Common myeloid progenitor, CD34-positive (primary cell): ENCODE measurements around the gene TUBB1.

Experiments
- CTCF ChIA-PET: fragments of 350-600 bp; sonication (Branson Sonifier 250); formaldehyde crosslinking; loops from one replicate; lab custom pipeline; 2021; ENCODE audit warnings: antibody characterized with exemption; lab: Charles Lee
- POLR2A ChIA-PET: fragments of 350-600 bp; sonication (Branson Sonifier 250); formaldehyde crosslinking; loops from one replicate; lab custom pipeline; 2021; ENCODE audit warnings: antibody characterized with exemption; lab: Charles Lee
- DNase-seq, 3 donors: peaks; one replicate each; pipeline versions ENCODE4 v3.0.0 to v3.0.0-alpha.2; 2013
- H3K27ac ChIP-seq, 2 experiments: 1 replicate in 1 of 2; 2 replicates in 1 of 2; pipeline ENCODE4 v1.7.0; 2013; ENCODE audit warnings: inconsistent platforms in 2 of 2, low read length in 2 of 2, mild to moderate bottlenecking in 2 of 2, low read depth in 1 of 2, moderate library complexity in 1 of 2; ENCODE audit not compliant: severe bottlenecking in 2 of 2, insufficient read depth in 1 of 2, poor library complexity in 1 of 2
- H3K27me3 ChIP-seq, 5 experiments: replicated peaks in 2 of 5; 1 replicate in 3 of 5; 2 replicates in 2 of 5; pipeline versions ENCODE4 v1.6.1 to v1.7.0; 2013; ENCODE audit warnings: low read length in 4 of 5, mild to moderate bottlenecking in 2 of 5, moderate library complexity in 2 of 5, inconsistent platforms in 1 of 5; ENCODE audit not compliant: insufficient read depth in 5 of 5, control insufficient read depth in 4 of 5
- H3K36me3 ChIP-seq, 4 experiments: 1 replicate in 2 of 4; 2 replicates in 2 of 4; pipeline versions ENCODE4 v1.6.1 to v1.7.0; 2013; ENCODE audit warnings: low read length in 3 of 4, control low read depth in 1 of 4, mild to moderate bottlenecking in 1 of 4; ENCODE audit not compliant: control insufficient read depth in 4 of 4, insufficient read depth in 4 of 4
- H3K4me1 ChIP-seq, 4 experiments: 1 replicate in 3 of 4; 2 replicates in 1 of 4; pipeline versions ENCODE4 v1.6.1 to v1.7.1; 2013; ENCODE audit warnings: low read length in 3 of 4, mild to moderate bottlenecking in 3 of 4, control low read depth in 1 of 4, inconsistent platforms in 1 of 4, moderate library complexity in 1 of 4; ENCODE audit not compliant: control insufficient read depth in 4 of 4, insufficient read depth in 4 of 4; ENCODE audit errors: control extremely low read depth in 1 of 4
- H3K4me3 ChIP-seq, 7 experiments: 1 replicate in 4 of 7; 2 replicates in 3 of 7; pipeline versions ENCODE4 v1.5.1 to v1.7.0; 2013; ENCODE audit warnings: mild to moderate bottlenecking in 7 of 7, low read length in 6 of 7, moderate library complexity in 6 of 7, inconsistent platforms in 2 of 7, low read depth in 2 of 7, control low read depth in 1 of 7; ENCODE audit not compliant: insufficient read depth in 4 of 7, control insufficient read depth in 1 of 7; ENCODE audit errors: extremely low read depth in 1 of 7
- H3K9me3 ChIP-seq, 5 experiments: 1 replicate in 4 of 5; 2 replicates in 1 of 5; pipeline versions ENCODE4 v1.6.1 to v1.7.1; 2013; ENCODE audit warnings: low read length in 4 of 5, mild to moderate bottlenecking in 2 of 5, inconsistent platforms in 1 of 5, low read depth in 1 of 5, moderate library complexity in 1 of 5; ENCODE audit not compliant: control insufficient read depth in 4 of 5, insufficient read depth in 2 of 5; ENCODE audit errors: control extremely low read depth in 1 of 5
- whole genome bisulfite sequencing: methylation state at CpG from one replicate; pipeline ENCODE4 v1.1.5; 2013; ENCODE audit not compliant: insufficient coverage; 5-methylcytosine and 5-hydroxymethylcytosine counted together

The TUBB1 gene

DNA sequence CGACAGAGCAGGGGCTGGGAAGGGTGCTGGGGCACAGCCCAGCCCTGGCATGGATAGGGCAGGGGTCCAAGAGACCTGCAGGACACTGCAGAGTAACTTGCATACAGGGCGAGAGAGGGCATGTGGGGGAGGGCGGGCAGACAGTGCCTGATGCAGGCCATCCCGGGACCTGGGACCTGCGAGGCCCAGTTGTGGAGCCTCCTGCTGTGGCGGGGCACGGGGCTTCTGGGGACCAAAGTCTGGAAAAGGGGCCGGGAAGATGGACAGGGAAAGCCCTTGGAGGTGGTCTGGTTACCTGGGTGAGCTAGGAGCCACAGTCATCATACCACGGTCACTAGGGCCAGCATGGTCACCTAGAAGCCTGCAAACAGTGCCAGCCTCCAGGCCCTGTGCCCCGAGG is 412 bp upstream of the TUBB1 start:
- Histone ChIP-seq H3K27ac (peak overlapping the region in 1 of 2 experiments; percentile 11), H3K36me3 (peaks cover 0 to 12% (median 11%) of the 10 kb centered on the region in 4 experiments), H3K4me1 (peaks cover 11 to 64% (median 52%) of the 10 kb centered on the region in 4 experiments), H3K4me3 (peak overlapping the region in 1 of 7 experiments; percentile 3), H3K27me3 (no peaks in the 10 kb centered on the region), H3K9me3 (no peaks in the 10 kb centered on the region)
- ChIA-PET POLR2A (interaction anchor here (0.7 kb wide), 1 partner anchor 20 kb away, joined by 4 read pairs; no protein-coding TSS in a partner anchor), CTCF (interaction anchor here (0.7 to 1.7 kb wide), 6 partner anchors 9 to 22 kb away, joined by 3 to 4 read pairs (median 3); partner anchors contain the start of gene ATP5F1E)
- 86% methylated on average over 8 of the region's 10 CpGs for WGBS
- no peak for DNase-seq

DNA sequence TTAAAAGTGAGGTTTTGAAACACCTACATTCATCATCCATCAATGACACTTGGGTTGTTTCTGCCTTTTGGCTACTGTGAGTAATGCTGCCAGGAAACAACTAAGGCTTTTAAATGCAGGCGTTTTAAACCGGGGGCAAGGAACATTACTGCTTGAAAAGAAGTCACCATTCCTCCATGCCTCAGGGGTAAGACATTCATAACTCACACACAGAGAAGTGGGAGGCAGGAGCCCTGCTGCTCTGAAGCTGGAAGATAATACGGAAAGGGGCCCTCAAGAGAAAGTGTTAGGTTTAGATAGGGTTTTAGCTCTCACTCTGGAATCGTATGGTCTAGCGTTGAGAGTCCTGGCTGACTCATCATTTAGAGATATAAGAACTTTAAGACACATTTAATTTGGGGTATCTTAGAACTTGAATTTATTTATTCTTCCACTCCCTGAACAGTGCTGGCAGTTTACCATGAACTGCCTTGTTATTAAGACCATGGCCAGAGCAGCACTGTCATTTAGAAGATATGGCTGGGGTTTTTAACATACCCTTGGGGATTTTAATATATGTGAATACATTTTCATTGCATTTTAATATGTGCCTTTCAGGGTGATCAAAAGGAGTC is 1.8 kb downstream of the TUBB1 start:
- POLR2A ChIA-PET: no interaction called here
- Histone ChIP-seq H3K9me3 (no peaks in the 10 kb centered on the region), H3K36me3 (peaks cover 9 to 33% (median 30%) of the 10 kb centered on the region in 4 experiments), H3K27me3 (no peaks in the 10 kb centered on the region), H3K27ac (peak overlapping the region in 1 of 2 experiments; percentile 71), H3K4me1 (peaks cover 9 to 42% (median 32%) of the 10 kb centered on the region in 4 experiments), H3K4me3 (peak overlapping the region in 1 of 7 experiments; percentile 39)
- WGBS: no CpG with 5 or more reads among the region's 5 CpGs
- CTCF ChIA-PET: interaction anchor here (0.7 kb wide), 1 partner anchor 54 kb away, joined by 3 read pairs; no protein-coding TSS in a partner anchor
- DNase-seq: peak; percentile 56 to 78 (median 62)

DNA sequence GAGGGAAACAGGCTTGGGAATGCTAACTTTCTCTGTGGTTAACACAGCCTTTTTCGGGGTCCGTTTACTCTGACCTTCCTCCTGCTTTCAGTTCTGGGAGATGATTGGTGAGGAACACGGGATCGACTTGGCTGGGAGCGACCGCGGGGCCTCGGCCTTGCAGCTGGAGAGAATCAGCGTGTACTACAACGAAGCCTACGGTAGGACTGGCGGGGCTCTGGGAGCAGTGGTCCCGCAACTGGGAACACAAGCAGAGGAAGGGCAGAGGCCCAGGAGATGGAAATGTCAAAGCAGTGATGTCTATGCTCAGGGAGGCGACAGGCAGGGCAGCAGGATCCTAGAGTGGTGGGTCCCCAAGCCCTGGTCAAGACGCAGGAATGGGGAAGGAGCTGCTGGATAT is 3.5 kb downstream of the TUBB1 start:
- WGBS: 97% methylated on average over 15 of the region's 15 CpGs
- Histone ChIP-seq H3K27ac (no peak overlapping the region), H3K9me3 (no peaks in the 10 kb centered on the region), H3K4me3 (no peak overlapping the region), H3K36me3 (peaks cover 10 to 48% (median 35%) of the 10 kb centered on the region in 4 experiments), H3K4me1 (peaks cover 0 to 25% (median 15%) of the 10 kb centered on the region in 4 experiments), H3K27me3 (no peaks in the 10 kb centered on the region)
- POLR2A ChIA-PET: no interaction called here
- DNase-seq: no peak
- CTCF ChIA-PET: interaction anchor here (0.6 kb wide), 1 partner anchor 55 kb away, joined by 4 read pairs; no protein-coding TSS in a partner anchor

DNA sequence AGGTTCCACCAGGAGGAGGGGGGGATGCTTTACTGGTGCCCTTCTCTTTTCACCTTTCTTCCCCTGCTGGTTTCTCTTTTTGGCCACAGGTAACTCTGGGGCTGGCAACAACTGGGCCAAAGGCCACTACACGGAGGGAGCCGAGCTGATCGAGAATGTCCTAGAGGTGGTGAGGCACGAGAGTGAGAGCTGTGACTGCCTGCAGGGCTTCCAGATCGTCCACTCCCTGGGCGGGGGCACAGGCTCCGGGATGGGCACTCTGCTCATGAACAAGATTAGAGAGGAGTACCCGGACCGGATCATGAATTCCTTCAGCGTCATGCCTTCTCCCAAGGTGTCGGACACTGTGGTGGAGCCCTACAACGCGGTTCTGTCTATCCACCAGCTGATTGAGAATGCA is 4.4 kb downstream of the TUBB1 start:
- peaks cover under 1 to 17% (median 9%) of the 10 kb centered on the region in 4 experiments for H3K4me1 ChIP-seq
- no peak overlapping the region for H3K27ac ChIP-seq
- H3K4me3 ChIP-seq: no peak overlapping the region
- H3K9me3 ChIP-seq: no peaks in the 10 kb centered on the region
- WGBS: 97% methylated on average over 13 of the region's 13 CpGs
- no peaks in the 10 kb centered on the region for H3K27me3 ChIP-seq
- H3K36me3 ChIP-seq: peaks cover 11 to 57% (median 40%) of the 10 kb centered on the region in 4 experiments
- no peak for DNase-seq
- POLR2A ChIA-PET: no interaction called here
- CTCF ChIA-PET: no interaction called here

DNA sequence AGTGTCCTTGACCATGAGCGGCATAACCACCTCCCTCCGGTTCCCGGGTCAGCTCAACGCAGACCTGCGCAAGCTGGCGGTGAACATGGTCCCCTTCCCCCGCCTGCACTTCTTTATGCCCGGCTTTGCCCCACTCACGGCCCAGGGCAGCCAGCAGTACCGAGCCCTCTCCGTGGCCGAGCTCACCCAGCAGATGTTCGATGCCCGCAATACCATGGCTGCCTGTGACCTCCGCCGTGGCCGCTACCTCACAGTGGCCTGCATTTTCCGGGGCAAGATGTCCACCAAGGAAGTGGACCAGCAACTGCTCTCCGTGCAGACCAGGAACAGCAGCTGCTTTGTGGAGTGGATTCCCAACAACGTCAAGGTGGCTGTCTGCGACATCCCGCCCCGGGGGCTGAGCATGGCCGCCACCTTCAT is 4.9 kb downstream of the TUBB1 start:
- no peaks in the 10 kb centered on the region for H3K9me3 ChIP-seq
- WGBS: 98% methylated on average over 23 of the region's 24 CpGs
- H3K27me3 ChIP-seq: no peaks in the 10 kb centered on the region
- peaks cover 2 to 17% (median 8%) of the 10 kb centered on the region in 4 experiments for H3K4me1 ChIP-seq
- H3K27ac ChIP-seq: no peak overlapping the region
- POLR2A ChIA-PET: interaction anchor here (0.6 kb wide), 1 partner anchor 27 kb away, joined by 8 read pairs; no protein-coding TSS in a partner anchor
- peaks cover 15 to 62% (median 42%) of the 10 kb centered on the region in 4 experiments for H3K36me3 ChIP-seq
- H3K4me3 ChIP-seq: no peak overlapping the region
- no peak for DNase-seq
- CTCF ChIA-PET: no interaction called here

DNA sequence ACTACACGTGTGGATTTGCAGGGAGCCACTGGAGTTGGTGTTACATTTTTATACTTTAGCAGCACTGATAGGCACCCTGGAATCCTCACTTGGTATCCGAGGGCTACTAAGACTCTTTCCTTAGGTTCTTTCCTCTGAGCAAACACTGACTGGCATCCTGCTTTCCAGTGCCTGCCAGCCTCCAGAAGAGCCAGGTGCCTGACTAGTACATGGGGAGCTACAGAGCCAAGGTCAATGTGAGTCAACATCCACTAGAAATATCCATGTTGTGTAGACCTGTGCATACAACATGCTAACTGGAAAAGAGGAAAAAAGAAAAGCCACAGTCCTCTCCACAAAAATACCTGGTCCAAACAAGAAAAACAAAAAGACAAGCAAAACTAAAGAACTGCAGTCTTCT is 5.9 kb downstream of the TUBB1 start:
- Histone ChIP-seq H3K4me1 (peaks cover 0 to 16% (median 9%) of the 10 kb centered on the region in 4 experiments), H3K4me3 (no peak overlapping the region), H3K36me3 (peaks cover 15 to 71% (median 49%) of the 10 kb centered on the region in 4 experiments), H3K9me3 (no peaks in the 10 kb centered on the region), H3K27ac (no peak overlapping the region), H3K27me3 (no peaks in the 10 kb centered on the region)
- POLR2A ChIA-PET: no interaction called here
- DNase-seq: no peak
- CTCF ChIA-PET: interaction anchor here (1.0 kb wide), 1 partner anchor 11 kb away, joined by 3 read pairs; no protein-coding TSS in a partner anchor
- 100% methylated on average over 2 of the region's 2 CpGs for WGBS

DNA sequence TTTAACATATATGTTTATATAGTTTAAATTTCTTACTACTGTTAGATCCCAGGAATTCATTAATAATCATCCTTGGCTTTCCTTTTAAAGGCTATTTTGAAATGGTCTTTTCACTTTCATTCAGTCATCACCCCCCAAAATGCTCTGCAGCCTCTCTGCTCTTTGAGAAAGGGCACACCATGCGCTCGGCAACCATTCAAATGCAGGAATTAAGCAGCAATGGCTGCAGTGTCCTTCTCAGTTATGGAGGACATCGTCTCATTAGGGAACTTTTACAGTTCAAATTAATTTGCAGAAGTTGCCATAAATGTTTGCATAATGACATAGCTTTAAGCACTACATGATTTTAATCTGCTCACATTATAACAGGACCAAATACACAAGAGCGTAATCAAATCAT is 6.3 kb downstream of the TUBB1 start:
- Histone ChIP-seq H3K4me3 (no peak overlapping the region), H3K4me1 (peaks cover 0 to 19% (median 12%) of the 10 kb centered on the region in 4 experiments), H3K27me3 (no peaks in the 10 kb centered on the region), H3K9me3 (no peaks in the 10 kb centered on the region), H3K27ac (no peak overlapping the region), H3K36me3 (peaks cover 15 to 73% (median 50%) of the 10 kb centered on the region in 4 experiments)
- DNase-seq: no peak
- ChIA-PET POLR2A (no interaction called here), CTCF (interaction anchor here (1.0 kb wide), 1 partner anchor 11 kb away, joined by 3 read pairs; no protein-coding TSS in a partner anchor)
- 92% methylated on average over 4 of the region's 4 CpGs for WGBS
